Lower leg skin (tissue), 3 donors: ENCODE results near the gene VSNL1.

ENCODE experiments used
- POLR2A ChIP-seq, 2 donors: fragments of 450-650 bp; IDR thresholded peaks; one replicate each; pipeline ENCODE4 v1.6.1; 2016 to 2017; ENCODE audit warnings: antibody characterized with exemption in 2 of 2, mild to moderate bottlenecking in 1 of 2, moderate library complexity in 1 of 2
- TF ChIP-seq, protein P1 (sequence below), 3 donors: fragments of 450-650 bp; IDR thresholded peaks; one replicate each; pipeline ENCODE4 v1.5.1; 2016; ENCODE audit warnings: antibody characterized with exemption in 3 of 3, mild to moderate bottlenecking in 3 of 3, moderate library complexity in 2 of 3

DNA sequence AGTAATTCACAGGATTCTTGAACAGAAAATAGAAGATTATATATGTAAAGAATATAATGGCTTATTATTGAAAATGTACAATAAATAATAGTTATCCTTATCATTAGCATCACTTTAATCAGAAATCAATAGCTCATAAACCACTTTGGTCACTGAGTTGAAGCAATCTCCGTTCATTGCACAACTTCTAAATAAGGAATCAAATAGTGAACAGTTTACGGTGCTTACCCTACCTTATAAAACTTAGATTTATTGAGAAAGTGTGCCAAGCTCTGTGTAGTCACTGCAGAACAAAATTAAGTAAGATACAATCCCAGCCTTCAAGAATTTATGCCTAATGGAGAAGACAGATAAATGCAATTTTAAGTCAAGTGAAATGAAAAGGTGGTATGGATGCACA is 6.7 kb downstream of the VSNL1 start:
- TF ChIP-seq POLR2A (IDR thresholded peaks at IDR 0.05): no peak
- TF ChIP-seq, protein P1, sequence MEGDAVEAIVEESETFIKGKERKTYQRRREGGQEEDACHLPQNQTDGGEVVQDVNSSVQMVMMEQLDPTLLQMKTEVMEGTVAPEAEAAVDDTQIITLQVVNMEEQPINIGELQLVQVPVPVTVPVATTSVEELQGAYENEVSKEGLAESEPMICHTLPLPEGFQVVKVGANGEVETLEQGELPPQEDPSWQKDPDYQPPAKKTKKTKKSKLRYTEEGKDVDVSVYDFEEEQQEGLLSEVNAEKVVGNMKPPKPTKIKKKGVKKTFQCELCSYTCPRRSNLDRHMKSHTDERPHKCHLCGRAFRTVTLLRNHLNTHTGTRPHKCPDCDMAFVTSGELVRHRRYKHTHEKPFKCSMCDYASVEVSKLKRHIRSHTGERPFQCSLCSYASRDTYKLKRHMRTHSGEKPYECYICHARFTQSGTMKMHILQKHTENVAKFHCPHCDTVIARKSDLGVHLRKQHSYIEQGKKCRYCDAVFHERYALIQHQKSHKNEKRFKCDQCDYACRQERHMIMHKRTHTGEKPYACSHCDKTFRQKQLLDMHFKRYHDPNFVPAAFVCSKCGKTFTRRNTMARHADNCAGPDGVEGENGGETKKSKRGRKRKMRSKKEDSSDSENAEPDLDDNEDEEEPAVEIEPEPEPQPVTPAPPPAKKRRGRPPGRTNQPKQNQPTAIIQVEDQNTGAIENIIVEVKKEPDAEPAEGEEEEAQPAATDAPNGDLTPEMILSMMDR (IDR thresholded peaks at IDR 0.05): no peak
